ENCODE results near the gene MARVELD1.
"Not testable (repeated sequence)": the region's sequence is repeated elsewhere in the genome, so short reads cannot be mapped to it uniquely, and the experiment has no call there.

Gene MARVELD1

GRCh38 chr10:97698072-97698655 is 15.4 kb upstream of the MARVELD1 start:
- not testable (repeated sequence) for DNase-seq

- peak; percentile 25 for DNase-seq
Measured at GRCh38 chr10:97701438-97702069, 12.0 kb upstream of the MARVELD1 start.

- no peak for DNase-seq
Measured at GRCh38 chr10:97703398-97704067, 10.0 kb upstream of the MARVELD1 start.

- no peak for DNase-seq
Measured at GRCh38 chr10:97704341-97704740, 9.2 kb upstream of the MARVELD1 start.

GRCh38 chr10:97705006-97705670 is 8.4 kb upstream of the MARVELD1 start:
- no peak for DNase-seq

- no peak for DNase-seq
Measured at GRCh38 chr10:97707134-97707861, 6.2 kb upstream of the MARVELD1 start.

GRCh38 chr10:97708167-97708566 is 5.4 kb upstream of the MARVELD1 start:
- DNase-seq = no peak

GRCh38 chr10:97708976-97709946 is 4.3 kb upstream of the MARVELD1 start:
- peak; percentile 36 for DNase-seq

GRCh38 chr10:97711640-97712572 is 1.6 kb upstream of the MARVELD1 start:
- DNase-seq = no peak

GRCh38 chr10:97713826-97714400 is 383 bp downstream of the MARVELD1 start:
- peak; percentile 68 for DNase-seq

- no peak for DNase-seq
Measured at GRCh38 chr10:97714401-97715258, 1.1 kb downstream of the MARVELD1 start.

GRCh38 chr10:97715259-97715874 is 1.8 kb downstream of the MARVELD1 start:
- DNase-seq = no peak

GRCh38 chr10:97717627-97718026 is 4.1 kb downstream of the MARVELD1 start:
- DNase-seq = no peak

- DNase-seq = no peak
Measured at GRCh38 chr10:97718178-97718577, 4.6 kb downstream of the MARVELD1 start.

GRCh38 chr10:97718659-97719142 is 5.2 kb downstream of the MARVELD1 start:
- DNase-seq = no peak

- no peak for DNase-seq
Measured at GRCh38 chr10:97719602-97720001, 6.1 kb downstream of the MARVELD1 start.

GRCh38 chr10:97721871-97722780 is 8.6 kb downstream of the MARVELD1 start:
- DNase-seq = no peak

- DNase-seq = no peak
Measured at GRCh38 chr10:97723001-97723400, 9.5 kb downstream of the MARVELD1 start.

Measured in activated T-cell treated with anti-CD3 and anti-CD28 coated beads, Interleukin-2, amount 50 U/mL, for 1 hour (primary cell).